ENCODE measurements around the gene DNAH3.
"Not testable (repeated sequence)": the region's sequence is repeated elsewhere in the genome, so short reads cannot be mapped to it uniquely, and the experiment has no call there.

The DNAH3 gene

DNA sequence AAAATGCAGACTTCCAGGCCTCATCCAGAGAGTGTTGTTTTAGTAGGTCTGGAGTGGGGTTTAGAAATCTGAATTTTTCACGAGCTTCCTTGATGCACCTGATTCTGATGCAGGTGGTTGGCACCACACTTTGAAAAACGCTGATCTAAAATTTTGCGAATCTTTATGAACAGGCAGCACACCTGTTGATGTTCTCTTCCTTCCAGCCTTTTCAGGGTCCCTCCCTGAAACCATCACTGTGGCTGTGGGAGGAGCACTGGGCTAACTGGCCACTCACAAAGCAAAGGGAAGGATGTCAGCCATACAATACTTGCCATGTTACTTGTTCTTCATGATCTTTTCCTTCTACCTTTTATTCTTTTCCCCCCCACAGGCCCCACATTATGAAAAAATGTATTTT is 22.0 kb upstream of the DNAH3 start:
- Histone ChIP-seq H2AFZ (ENCODE audit: low read depth, low read length) (no peak overlapping the region), H3K36me3 (replicated peaks; ENCODE audit: low read depth, low read length) (peaks cover 54% of the 10 kb centered on the region), H3K79me2 (ENCODE audit: low read length) (no peaks in the 10 kb centered on the region), H3K9me3 (ENCODE audit: insufficient read depth, low read length) (no peaks in the 10 kb centered on the region), H3K27me3 (ENCODE audit: low read depth, low read length) (no peaks in the 10 kb centered on the region), H3K4me1 (ENCODE audit: low read length) (no peaks in the 10 kb centered on the region; the same call in 1 of the 2 replicates), H3K9ac (ENCODE audit: low read length) (no peak overlapping the region), H3K4me3 (ENCODE audit: low read length) (no peak overlapping the region), H3K4me2 (ENCODE audit: low read length) (no peak overlapping the region), H4K20me1 (ENCODE audit: insufficient read depth, low read length) (peaks cover 13% of the 10 kb centered on the region), H3K27ac (ENCODE audit: low read length) (no peak overlapping the region)
- TF ChIP-seq, protein P1, sequence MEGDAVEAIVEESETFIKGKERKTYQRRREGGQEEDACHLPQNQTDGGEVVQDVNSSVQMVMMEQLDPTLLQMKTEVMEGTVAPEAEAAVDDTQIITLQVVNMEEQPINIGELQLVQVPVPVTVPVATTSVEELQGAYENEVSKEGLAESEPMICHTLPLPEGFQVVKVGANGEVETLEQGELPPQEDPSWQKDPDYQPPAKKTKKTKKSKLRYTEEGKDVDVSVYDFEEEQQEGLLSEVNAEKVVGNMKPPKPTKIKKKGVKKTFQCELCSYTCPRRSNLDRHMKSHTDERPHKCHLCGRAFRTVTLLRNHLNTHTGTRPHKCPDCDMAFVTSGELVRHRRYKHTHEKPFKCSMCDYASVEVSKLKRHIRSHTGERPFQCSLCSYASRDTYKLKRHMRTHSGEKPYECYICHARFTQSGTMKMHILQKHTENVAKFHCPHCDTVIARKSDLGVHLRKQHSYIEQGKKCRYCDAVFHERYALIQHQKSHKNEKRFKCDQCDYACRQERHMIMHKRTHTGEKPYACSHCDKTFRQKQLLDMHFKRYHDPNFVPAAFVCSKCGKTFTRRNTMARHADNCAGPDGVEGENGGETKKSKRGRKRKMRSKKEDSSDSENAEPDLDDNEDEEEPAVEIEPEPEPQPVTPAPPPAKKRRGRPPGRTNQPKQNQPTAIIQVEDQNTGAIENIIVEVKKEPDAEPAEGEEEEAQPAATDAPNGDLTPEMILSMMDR (IDR thresholded peaks at IDR 0.05; ENCODE audit: low read depth, low read length) = no peak
- no peak for TF ChIP-seq EZH2phosphoT487 (IDR thresholded peaks at IDR 0.05; ENCODE audit: low read depth)

DNA sequence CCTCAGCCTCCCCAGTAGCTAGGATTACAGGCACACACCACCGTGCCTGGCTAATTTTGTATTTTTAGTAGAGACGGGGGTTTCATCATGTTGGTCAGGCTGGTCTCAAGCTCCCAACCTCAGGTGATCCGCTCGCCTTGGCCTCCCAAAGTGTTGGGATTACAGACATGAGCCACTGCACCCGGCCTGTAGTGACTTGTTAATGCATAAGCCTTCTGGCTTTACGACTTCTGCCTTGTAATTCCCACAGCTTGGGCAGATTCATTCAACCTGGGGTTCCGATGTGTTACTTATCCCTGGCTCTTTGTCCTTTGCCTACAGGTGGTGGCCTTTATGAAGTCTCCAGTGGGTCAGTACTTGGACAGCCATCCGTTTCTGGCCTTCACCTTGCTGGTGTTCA is 19.5 kb upstream of the DNAH3 start:
- not testable (repeated sequence) for H3K79me2 ChIP-seq (ENCODE audit: low read length); H3K4me2 ChIP-seq (ENCODE audit: low read length); H3K27me3 ChIP-seq (ENCODE audit: low read depth, low read length); H3K27ac ChIP-seq (ENCODE audit: low read length); H3K4me3 ChIP-seq (ENCODE audit: low read length); H3K9ac ChIP-seq (ENCODE audit: low read length); H3K4me1 ChIP-seq (ENCODE audit: low read length); H3K9me3 ChIP-seq (ENCODE audit: insufficient read depth, low read length); H2AFZ ChIP-seq (ENCODE audit: low read depth, low read length)
- H4K20me1 ChIP-seq (ENCODE audit: insufficient read depth, low read length) = peaks cover 18% of the 10 kb centered on the region
- peaks cover 50% of the 10 kb centered on the region for H3K36me3 ChIP-seq (replicated peaks; ENCODE audit: low read depth, low read length)

DNA sequence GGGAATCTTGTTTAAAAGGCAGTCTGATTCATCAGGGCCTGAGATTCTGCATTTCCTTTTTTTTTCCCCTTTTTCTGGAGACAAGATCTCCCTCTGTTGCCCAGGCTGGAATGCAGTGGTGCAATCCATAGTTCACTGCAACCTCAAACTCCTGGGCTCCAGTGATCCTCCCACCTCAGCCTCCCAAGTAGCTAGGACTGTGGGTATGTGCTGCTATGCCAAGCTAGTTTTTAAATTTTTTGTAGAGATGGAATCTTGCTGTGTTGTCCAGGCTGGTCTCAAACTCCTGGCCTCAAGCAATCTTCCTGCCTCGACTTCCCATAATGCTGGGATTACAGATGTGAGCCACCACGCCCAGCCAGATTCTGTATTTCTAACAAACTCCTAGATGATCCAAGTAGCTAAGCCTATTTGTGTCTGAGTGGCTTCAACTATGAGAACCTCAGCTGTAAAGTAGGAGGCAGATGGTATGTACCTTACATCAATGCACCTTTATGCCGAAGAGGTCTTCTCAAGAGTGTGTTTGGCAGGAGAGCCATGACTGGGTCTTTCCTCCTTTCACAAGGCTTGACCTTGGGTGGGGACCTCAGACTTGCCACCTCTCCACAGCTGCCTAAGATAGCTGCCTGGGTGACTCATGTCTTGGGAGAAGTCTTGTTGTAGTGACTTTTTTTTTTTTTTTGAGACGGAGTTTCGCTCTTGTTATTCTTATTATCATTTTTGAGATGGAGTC is 18.8 kb upstream of the DNAH3 start:
- Histone ChIP-seq H3K4me1 (ENCODE audit: low read length) (peaks cover 8% of the 10 kb centered on the region), H3K4me3 (ENCODE audit: low read length) (no peak overlapping the region), H2AFZ (ENCODE audit: low read depth, low read length) (no peak overlapping the region), H4K20me1 (ENCODE audit: insufficient read depth, low read length) (peaks cover 18% of the 10 kb centered on the region), H3K27me3 (ENCODE audit: low read depth, low read length) (no peaks in the 10 kb centered on the region), H3K79me2 (ENCODE audit: low read length) (no peaks in the 10 kb centered on the region), H3K9me3 (ENCODE audit: insufficient read depth, low read length) (no peaks in the 10 kb centered on the region), H3K27ac (ENCODE audit: low read length) (no peak overlapping the region), H3K4me2 (ENCODE audit: low read length) (no peak overlapping the region), H3K9ac (ENCODE audit: low read length) (no peak overlapping the region), H3K36me3 (replicated peaks; ENCODE audit: low read depth, low read length) (peaks cover 49% of the 10 kb centered on the region)
- TF ChIP-seq EZH2phosphoT487 (IDR thresholded peaks at IDR 0.05; ENCODE audit: low read depth) = no peak
- TF ChIP-seq, protein P1 (IDR thresholded peaks at IDR 0.05; ENCODE audit: low read depth, low read length) = no peak

DNA sequence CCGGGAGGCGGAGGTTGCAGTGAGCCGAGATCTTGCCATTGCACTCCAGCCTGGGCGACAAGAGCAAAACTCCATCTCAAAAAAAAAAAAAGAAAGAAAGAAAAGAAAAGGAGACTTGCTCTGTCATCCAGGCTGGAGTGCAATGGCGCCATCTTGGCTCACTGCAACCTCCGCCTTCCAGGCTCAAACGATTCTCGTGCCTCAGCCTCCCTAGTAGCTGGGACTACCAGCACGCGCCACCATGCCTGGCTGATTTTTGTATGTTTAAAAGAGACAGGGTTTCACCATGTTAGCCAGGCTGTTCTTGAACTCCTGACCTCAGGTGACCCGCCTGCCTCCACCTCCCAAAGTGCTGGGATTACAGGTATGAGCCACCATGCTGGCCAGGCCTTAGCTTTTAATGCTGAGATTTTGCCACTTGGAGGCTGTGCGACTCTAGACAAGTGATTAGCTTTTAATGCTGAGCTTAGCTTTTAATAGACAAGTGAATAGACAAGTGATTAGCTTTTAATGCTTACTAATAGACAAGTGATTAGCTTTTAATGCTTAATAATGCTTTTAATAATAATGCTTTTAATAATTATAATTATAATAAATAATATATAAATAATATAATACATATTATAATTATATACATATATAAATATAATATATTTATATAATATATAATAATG is 17.4 kb upstream of the DNAH3 start:
- Histone ChIP-seq H4K20me1 (ENCODE audit: insufficient read depth, low read length) (peaks cover 18% of the 10 kb centered on the region), H3K27me3 (ENCODE audit: low read depth, low read length) (no peaks in the 10 kb centered on the region), H3K9ac (ENCODE audit: low read length) (no peak overlapping the region), H3K9me3 (ENCODE audit: insufficient read depth, low read length) (no peaks in the 10 kb centered on the region), H3K4me2 (ENCODE audit: low read length) (no peak overlapping the region), H3K79me2 (ENCODE audit: low read length) (no peaks in the 10 kb centered on the region), H3K36me3 (replicated peaks; ENCODE audit: low read depth, low read length) (peaks cover 49% of the 10 kb centered on the region), H3K27ac (ENCODE audit: low read length) (no peak overlapping the region), H3K4me1 (ENCODE audit: low read length) (peaks cover 8% of the 10 kb centered on the region), H2AFZ (ENCODE audit: low read depth, low read length) (no peak overlapping the region), H3K4me3 (ENCODE audit: low read length) (no peak overlapping the region)
- no peak for TF ChIP-seq EZH2phosphoT487 (IDR thresholded peaks at IDR 0.05; ENCODE audit: low read depth)
- TF ChIP-seq, protein P1 (IDR thresholded peaks at IDR 0.05; ENCODE audit: low read depth, low read length) = no peak
